ENCODE results near the gene LRRC37B.
A peak's percentile ranks its signal among the peaks of the same experiment; 100 is the strongest.
"Not testable (repeated sequence)": the region's sequence is repeated elsewhere in the genome, so short reads cannot be mapped to it uniquely, and the experiment has no call there.

Gene LRRC37B

GRCh38 chr17:32042266-32042665 lies 35.1 kb downstream of the LRRC37B start:
- DNase-seq: not testable (repeated sequence)

- not testable (repeated sequence) for DNase-seq
Measured at GRCh38 chr17:32045611-32046010, 38.4 kb downstream of the LRRC37B start.

GRCh38 chr17:32047663-32048062 lies 40.5 kb downstream of the LRRC37B start:
- DNase-seq: not testable (repeated sequence)

GRCh38 chr17:32054985-32055384 lies 47.8 kb downstream of the LRRC37B start:
- not testable (repeated sequence) for DNase-seq

- not testable (repeated sequence) for DNase-seq
Measured at GRCh38 chr17:32055425-32055824, 48.2 kb downstream of the LRRC37B start.

- DNase-seq: not testable (repeated sequence)
Measured at GRCh38 chr17:32056500-32056899, 49.3 kb downstream of the LRRC37B start.

- DNase-seq: not testable (repeated sequence)
Measured at GRCh38 chr17:32057460-32058105, 50.4 kb downstream of the LRRC37B start.

- not testable (repeated sequence) for DNase-seq
Measured at GRCh38 chr17:32060695-32061094, 53.5 kb downstream of the LRRC37B start.

- not testable (repeated sequence) for DNase-seq
Measured at GRCh38 chr17:32061840-32062239, 54.7 kb downstream of the LRRC37B start.

- not testable (repeated sequence) for DNase-seq
Measured at GRCh38 chr17:32064091-32064490, 56.9 kb downstream of the LRRC37B start.

- DNase-seq: not testable (repeated sequence)
Measured at GRCh38 chr17:32066123-32066680, 59.0 kb downstream of the LRRC37B start.

GRCh38 chr17:32066863-32067642 lies 59.9 kb downstream of the LRRC37B start:
- DNase-seq: peak; percentile 23

GRCh38 chr17:32069067-32069466 lies 61.9 kb downstream of the LRRC37B start:
- not testable (repeated sequence) for DNase-seq

- not testable (repeated sequence) for DNase-seq
Measured at GRCh38 chr17:32071961-32072360, 64.8 kb downstream of the LRRC37B start.

GRCh38 chr17:32073131-32073530 lies 65.9 kb downstream of the LRRC37B start:
- DNase-seq: not testable (repeated sequence)

GRCh38 chr17:32079753-32080152 lies 72.6 kb downstream of the LRRC37B start:
- DNase-seq: peak; percentile 84

- DNase-seq: peak; percentile 15
Measured at GRCh38 chr17:32083550-32083979, 76.4 kb downstream of the LRRC37B start.

- not testable (repeated sequence) for DNase-seq
Measured at GRCh38 chr17:32084003-32084941, 77.1 kb downstream of the LRRC37B start.

GRCh38 chr17:32084942-32085829 lies 78.0 kb downstream of the LRRC37B start:
- not testable (repeated sequence) for DNase-seq

GRCh38 chr17:32086833-32087232 lies 79.7 kb downstream of the LRRC37B start:
- DNase-seq: not testable (repeated sequence)

- not testable (repeated sequence) for DNase-seq
Measured at GRCh38 chr17:32092062-32092461, 84.9 kb downstream of the LRRC37B start.

Measured in hematopoietic multipotent progenitor cell treated with erythropoietin and hydrocortisone succinate and interleukin-3 and kit ligand, for 6 days (in vitro differentiated cells).